ENCODE data around the gene GFRA1. TPM values are rescaled to one million over a fixed set of nuclear protein-coding genes. Genes with fewer than 3 reads are reported as not detected.

The GFRA1 gene
- total and polyA plus RNA-seq, 7 donors = under 0.01 to 115 (median 38.9) TPM

DNA sequence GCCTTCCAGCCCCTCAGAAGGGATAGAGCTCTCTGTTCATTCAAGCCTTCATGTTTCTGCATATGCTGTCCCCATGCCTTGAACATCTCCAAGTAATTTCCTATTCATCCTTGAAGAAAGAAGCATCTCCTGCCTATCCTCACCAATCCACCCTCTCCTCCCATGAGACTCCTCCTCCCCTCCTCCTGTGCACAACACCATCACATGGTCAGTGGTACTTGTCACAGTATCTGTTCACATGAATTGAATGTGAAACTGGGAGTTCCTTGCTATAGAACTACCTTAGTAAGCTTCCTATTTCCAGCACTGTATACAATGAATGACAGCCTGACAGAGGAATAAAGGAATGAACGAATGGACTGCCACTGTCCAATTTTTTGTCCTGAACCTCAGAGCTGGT is 115.5 kb downstream of the GFRA1 start:
- Histone ChIP-seq H3K27me3 (no peaks in the 10 kb centered on the region), H3K27ac (no peak overlapping the region), H3K36me3 (no peaks in the 10 kb centered on the region), H3K4me3 (no peak overlapping the region), H3K9me3 (no peaks in the 10 kb centered on the region), H3K4me1 (no peaks in the 10 kb centered on the region)
- WGBS, 2 donors = 85 to 87% methylated on average over 1 of the region's 1 CpG
- TF ChIP-seq POLR2A (IDR thresholded peaks at IDR 0.05) (no peak), POLR2AphosphoS5 (IDR thresholded peaks at IDR 0.05) (no peak), EP300 (IDR thresholded peaks at IDR 0.05) (no peak)
- TF ChIP-seq, protein P1, sequence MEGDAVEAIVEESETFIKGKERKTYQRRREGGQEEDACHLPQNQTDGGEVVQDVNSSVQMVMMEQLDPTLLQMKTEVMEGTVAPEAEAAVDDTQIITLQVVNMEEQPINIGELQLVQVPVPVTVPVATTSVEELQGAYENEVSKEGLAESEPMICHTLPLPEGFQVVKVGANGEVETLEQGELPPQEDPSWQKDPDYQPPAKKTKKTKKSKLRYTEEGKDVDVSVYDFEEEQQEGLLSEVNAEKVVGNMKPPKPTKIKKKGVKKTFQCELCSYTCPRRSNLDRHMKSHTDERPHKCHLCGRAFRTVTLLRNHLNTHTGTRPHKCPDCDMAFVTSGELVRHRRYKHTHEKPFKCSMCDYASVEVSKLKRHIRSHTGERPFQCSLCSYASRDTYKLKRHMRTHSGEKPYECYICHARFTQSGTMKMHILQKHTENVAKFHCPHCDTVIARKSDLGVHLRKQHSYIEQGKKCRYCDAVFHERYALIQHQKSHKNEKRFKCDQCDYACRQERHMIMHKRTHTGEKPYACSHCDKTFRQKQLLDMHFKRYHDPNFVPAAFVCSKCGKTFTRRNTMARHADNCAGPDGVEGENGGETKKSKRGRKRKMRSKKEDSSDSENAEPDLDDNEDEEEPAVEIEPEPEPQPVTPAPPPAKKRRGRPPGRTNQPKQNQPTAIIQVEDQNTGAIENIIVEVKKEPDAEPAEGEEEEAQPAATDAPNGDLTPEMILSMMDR (IDR thresholded peaks at IDR 0.05) = no peak
- intact Hi-C loops (cut with DNase I) = no loop called here
- DNase-seq = no peak

DNA sequence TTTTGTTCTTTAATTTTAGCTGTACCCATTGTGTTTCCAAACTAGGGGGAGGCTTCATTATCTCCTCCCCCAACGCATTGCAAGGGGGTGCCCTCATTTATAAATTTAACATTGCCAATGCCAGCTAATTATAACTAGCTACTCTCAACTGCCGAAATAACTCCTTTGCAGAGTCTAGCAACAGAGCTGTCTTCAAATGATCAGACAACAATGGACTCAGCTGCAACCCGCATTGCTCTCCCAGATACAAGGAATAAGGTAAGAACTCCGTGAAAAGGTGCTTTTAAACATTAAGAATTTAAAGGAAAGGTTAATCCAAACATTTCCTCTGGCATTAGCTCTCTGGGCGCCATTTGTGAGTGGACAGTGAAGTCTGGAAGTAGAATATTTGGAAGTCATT is 116.2 kb downstream of the GFRA1 start:
- WGBS, 2 donors = 70 to 84% methylated on average over 5 of the region's 5 CpGs
- TF ChIP-seq, protein P1 (IDR thresholded peaks at IDR 0.05) = no peak
- TF ChIP-seq POLR2AphosphoS5 (IDR thresholded peaks at IDR 0.05) (no peak), POLR2A (IDR thresholded peaks at IDR 0.05) (no peak), EP300 (IDR thresholded peaks at IDR 0.05) (no peak)
- Histone ChIP-seq H3K27me3 (no peaks in the 10 kb centered on the region), H3K36me3 (no peaks in the 10 kb centered on the region), H3K4me1 (no peaks in the 10 kb centered on the region), H3K9me3 (no peaks in the 10 kb centered on the region), H3K4me3 (no peak overlapping the region), H3K27ac (no peak overlapping the region)
- no peak for DNase-seq
- intact Hi-C loops (cut with DNase I) = no loop called here

DNA sequence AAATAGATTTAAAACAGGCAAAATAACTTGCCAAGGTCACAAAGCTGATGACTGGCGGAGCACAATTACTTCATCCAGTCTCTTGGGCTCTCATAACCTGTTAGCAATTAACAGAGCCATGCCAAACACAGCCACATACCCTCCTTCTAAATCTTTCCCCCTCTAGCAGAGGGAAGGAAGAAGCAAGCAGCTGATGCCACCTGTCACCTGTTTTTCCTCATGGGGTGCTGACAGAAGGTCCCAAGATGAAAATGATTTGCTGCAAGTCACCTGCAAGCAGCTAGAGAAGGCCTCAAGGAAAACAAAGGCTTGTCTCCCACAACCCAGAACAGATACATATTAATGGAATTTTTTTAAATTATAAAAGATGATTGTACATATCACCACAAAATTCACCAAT is 117.8 kb downstream of the GFRA1 start:
- no peak overlapping the region for H3K27ac ChIP-seq
- 57 to 70% methylated on average over 1 of the region's 1 CpG for WGBS, 2 donors
- TF ChIP-seq, protein P1 (IDR thresholded peaks at IDR 0.05) = no peak
- no peak for TF ChIP-seq POLR2A (IDR thresholded peaks at IDR 0.05)
- no peak for TF ChIP-seq EP300 (IDR thresholded peaks at IDR 0.05)
- TF ChIP-seq POLR2AphosphoS5 (IDR thresholded peaks at IDR 0.05) = no peak
- no peaks in the 10 kb centered on the region for H3K27me3 ChIP-seq
- H3K9me3 ChIP-seq = no peaks in the 10 kb centered on the region
- H3K36me3 ChIP-seq = no peaks in the 10 kb centered on the region
- no peak overlapping the region for H3K4me3 ChIP-seq
- intact Hi-C loops (cut with DNase I) = no loop called here
- H3K4me1 ChIP-seq = no peaks in the 10 kb centered on the region
- DNase-seq = no peak

DNA sequence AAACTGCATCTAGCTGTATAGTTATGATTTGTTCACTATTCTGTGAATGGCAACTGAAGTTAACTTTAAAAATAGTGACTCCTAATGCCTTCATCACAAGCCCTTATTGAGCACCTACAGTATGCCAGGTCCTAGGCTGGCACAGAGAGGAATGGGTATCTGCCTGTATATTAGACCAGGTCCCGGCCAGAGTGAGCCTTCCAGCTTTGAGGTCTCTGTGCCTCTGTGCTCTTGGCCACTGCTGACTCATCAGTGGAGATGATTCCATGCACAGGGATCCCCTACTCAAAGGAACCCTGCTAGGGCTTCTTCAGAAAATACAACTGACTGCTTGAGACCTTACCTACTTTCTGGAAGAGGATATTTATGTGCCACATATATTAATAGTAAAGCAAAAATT is 118.4 kb downstream of the GFRA1 start:
- WGBS, 2 donors = 76 to 81% methylated on average over 1 of the region's 1 CpG
- no peak overlapping the region for H3K4me3 ChIP-seq
- no peak for TF ChIP-seq EP300 (IDR thresholded peaks at IDR 0.05)
- TF ChIP-seq POLR2AphosphoS5 (IDR thresholded peaks at IDR 0.05) = no peak
- TF ChIP-seq POLR2A (IDR thresholded peaks at IDR 0.05) = no peak
- TF ChIP-seq, protein P1 (IDR thresholded peaks at IDR 0.05) = no peak
- H3K27me3 ChIP-seq = no peaks in the 10 kb centered on the region
- H3K36me3 ChIP-seq = no peaks in the 10 kb centered on the region
- H3K9me3 ChIP-seq = no peaks in the 10 kb centered on the region
- intact Hi-C loops (cut with DNase I) = no loop called here
- no peak overlapping the region for H3K27ac ChIP-seq
- DNase-seq = no peak
- H3K4me1 ChIP-seq = no peaks in the 10 kb centered on the region

DNA sequence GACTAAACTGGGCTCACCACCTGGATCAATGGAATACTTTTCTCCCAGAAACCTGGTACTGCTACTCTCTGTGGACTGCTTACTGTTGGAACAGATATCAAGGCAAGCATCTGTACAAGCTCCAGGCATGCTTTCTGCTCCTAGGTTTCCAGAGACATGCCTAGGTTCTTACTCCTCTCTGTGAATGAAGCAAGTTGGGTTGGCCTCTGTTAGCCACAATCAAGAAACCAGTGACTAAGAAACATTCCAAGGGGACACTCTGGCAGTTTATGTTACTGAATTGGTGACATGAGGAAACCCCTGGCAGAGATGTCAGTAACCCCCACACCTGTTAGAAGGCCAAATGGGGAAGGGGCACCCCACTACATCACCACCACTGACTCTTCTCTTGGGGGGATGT is 121.9 kb downstream of the GFRA1 start:
- TF ChIP-seq POLR2A (IDR thresholded peaks at IDR 0.05) = no peak
- Histone ChIP-seq H3K27ac (no peak overlapping the region), H3K4me3 (no peak overlapping the region), H3K9me3 (no peaks in the 10 kb centered on the region), H3K36me3 (no peaks in the 10 kb centered on the region), H3K4me1 (no peaks in the 10 kb centered on the region), H3K27me3 (no peaks in the 10 kb centered on the region)
- intact Hi-C loops (cut with DNase I) = no loop called here
- DNase-seq = no peak
